GM18951 (cell line): ENCODE measurements around the gene ORM2.
"Not testable (repeated sequence)": the region's sequence is repeated elsewhere in the genome, so short reads cannot be mapped to it uniquely, and the experiment has no call there.

Experiments used
- POLR2A ChIP-seq: IDR thresholded peaks from 4 replicates; pipeline ENCODE4 v1.6.1; 2011; ENCODE audit warnings: mild to moderate bottlenecking; ENCODE audit not compliant: insufficient read length, insufficient read depth; ENCODE audit errors: extremely low read depth
- in situ Hi-C: fragments of 300-500 bp; cut with MboI; formaldehyde crosslinking; loops from one replicate; pipeline ENCODE4 v1.12.0; 2022; ENCODE audit warnings: low sequenced_read_pairs, mixed read lengths, inconsistent platforms; ENCODE audit not compliant: unreplicated experiment

The ORM2 gene

DNA sequence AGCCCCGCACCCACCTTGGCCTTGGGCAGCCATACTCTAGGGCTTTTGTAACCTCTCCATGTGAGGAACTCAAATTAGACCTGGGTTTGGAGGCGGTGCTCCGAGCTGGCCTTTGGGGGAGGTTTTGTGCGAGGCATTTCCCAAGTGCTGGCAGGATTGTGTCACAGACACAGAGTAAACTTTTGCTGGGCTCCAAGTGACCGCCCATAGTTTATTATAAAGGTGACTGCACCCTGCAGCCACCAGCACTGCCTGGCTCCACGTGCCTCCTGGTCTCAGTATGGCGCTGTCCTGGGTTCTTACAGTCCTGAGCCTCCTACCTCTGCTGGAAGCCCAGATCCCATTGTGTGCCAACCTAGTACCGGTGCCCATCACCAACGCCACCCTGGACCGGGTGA lies at the start of gene ORM2:
Gene ORM2, plus strand, starts transcription at position 245 of the 398 bp plus-strand sequence. Its CDS starts 36 bp downstream, at position 281.
- in situ Hi-C loops, result not testable (repeated sequence)

DNA sequence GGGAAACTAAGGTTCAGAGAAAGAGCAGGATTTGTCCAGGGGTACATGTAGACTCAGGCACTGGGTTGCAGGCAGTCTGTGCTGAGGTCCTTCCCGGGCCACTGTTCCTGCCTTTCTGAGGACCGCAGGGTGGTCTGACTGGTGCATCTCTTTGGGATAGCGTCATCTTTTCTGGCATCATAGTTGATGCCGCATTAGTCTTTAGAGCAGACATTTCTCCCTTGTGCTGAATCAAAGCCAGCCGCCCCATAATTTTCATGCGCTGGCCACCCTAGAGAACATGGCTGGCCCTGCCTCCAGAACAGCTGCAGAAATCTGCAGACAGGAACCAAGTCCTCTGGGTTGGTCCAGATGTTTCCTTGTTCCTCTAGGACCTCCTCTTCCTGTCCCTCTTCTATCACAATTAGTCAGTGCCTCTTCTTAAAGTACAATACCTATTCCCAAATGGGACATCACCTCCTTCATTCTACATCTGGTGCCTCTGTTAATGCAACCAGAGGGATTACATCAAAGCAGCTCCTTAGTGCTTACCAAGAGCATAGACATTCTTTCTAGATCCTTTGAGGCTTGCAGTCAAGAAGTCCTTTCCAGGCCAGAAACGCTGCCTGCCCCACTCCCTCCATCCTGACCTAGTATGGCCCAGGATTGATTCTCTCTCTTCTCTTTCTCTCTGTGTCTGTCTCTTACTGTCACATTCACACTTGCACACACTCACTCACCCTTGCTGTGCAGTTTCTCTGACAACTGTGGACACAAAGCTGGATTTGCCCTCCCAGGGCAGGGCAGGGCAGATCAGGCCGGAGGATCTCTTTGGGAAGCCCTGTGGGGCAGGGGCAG lies 48.8 kb upstream of the ORM2 start:
- in situ Hi-C loops, result loop anchor here (10.0 kb wide), 1 partner anchor 196 kb away; no protein-coding TSS in a partner anchor
- no peak for TF ChIP-seq POLR2A

DNA sequence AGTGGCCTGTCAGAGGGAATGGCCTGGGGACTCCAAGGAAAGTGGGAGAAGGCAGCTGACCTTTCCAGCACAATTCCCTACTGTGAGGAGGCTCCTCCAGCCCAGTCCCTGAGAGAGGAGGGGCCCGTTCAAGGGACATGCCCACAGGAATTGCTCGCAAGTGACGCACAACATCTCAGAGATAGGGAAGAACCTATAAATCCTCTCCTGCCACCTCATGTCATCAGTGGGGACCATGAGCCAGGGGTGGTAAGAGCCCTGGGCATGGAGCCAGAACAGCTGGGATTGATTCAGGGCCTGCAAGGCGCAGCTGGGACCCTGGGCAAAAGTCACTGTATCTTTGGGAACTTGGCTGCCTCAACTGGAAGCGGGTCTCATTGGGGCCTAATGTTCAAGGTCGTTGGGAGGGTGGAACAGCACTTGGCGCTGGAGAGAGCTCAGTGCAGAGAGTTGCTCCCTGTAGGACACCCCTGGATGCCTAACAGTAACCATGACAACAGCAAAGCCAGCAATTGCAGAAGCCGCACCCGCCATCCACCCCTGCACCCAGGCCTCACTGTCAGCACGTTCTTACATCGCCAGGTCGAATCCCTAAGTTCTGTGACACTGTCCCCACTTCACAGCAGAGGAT lies 48.1 kb upstream of the ORM2 start:
- in situ Hi-C loops, result loop anchor here (10.0 kb wide), 1 partner anchor 197 kb away; no protein-coding TSS in a partner anchor
- no peak for TF ChIP-seq POLR2A

DNA sequence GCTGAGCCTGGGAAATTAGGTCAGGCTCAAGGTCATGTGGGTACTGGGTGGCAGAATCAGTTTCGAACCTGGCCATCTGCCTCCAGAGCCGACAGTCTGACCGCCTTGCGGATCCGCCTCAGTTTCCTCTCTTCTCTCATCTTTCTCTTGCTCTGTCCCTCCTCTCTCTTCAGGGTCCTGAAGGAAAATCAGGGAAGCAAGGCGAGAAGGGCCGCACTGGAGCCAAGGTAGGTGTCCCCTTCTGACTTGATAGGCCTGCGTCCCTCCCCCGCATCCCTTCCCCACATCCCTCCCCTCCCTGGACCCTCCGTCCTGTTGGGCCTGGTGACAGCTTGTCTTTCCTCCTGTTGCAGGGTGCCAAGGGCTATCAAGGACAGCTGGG lies 47.6 kb upstream of the ORM2 start:
- in situ Hi-C loops, result loop anchor here (10.0 kb wide), 1 partner anchor 197 kb away; no protein-coding TSS in a partner anchor
- TF ChIP-seq POLR2A, result no peak

DNA sequence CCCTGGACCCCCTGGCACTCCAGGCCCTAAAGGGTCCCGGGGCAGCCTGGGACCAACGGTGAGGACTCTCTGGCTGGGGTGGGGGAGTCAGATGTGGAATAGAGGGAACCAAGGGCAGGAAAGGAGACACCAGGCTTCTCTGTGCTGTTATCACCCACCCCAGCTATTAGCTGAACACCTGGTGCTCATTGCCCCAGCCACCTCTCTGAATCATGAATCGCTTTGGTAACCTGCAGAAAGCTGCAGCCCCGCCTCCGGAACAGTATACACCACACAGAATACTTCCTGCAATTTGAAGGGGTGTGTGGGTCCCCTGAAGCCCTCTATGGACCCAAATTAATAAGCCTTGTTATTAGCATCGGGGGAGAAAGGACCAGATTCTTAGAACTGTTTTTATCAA lies 47.2 kb upstream of the ORM2 start:
- in situ Hi-C loops, result loop anchor here (10.0 kb wide), 1 partner anchor 198 kb away; no protein-coding TSS in a partner anchor

DNA sequence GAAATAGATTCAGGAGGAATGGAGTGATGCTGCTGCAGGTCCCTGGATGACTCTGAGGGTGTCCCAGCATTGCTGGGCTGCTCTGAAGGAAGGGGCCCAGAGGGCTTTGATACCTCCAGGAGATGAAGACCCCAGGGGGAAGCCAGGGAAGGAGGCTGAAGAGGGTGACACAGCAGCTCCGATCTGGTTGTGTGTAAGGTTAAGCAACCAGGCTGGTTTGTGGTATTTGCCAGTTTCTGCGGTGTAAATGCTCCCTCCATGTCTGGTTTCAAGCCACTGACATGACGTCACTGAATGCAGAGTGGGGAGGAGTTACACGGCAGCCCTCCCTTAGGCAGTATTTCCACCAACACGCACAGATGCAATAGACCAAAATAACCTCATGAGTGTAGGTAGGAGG lies 46.7 kb upstream of the ORM2 start:
- TF ChIP-seq POLR2A, result no peak
- in situ Hi-C loops, result loop anchor here (10.0 kb wide), 1 partner anchor 198 kb away; no protein-coding TSS in a partner anchor

More for the DNA sequence above, 47.2 kb upstream of the ORM2 start:
- TF ChIP-seq POLR2A, result no peak

DNA sequence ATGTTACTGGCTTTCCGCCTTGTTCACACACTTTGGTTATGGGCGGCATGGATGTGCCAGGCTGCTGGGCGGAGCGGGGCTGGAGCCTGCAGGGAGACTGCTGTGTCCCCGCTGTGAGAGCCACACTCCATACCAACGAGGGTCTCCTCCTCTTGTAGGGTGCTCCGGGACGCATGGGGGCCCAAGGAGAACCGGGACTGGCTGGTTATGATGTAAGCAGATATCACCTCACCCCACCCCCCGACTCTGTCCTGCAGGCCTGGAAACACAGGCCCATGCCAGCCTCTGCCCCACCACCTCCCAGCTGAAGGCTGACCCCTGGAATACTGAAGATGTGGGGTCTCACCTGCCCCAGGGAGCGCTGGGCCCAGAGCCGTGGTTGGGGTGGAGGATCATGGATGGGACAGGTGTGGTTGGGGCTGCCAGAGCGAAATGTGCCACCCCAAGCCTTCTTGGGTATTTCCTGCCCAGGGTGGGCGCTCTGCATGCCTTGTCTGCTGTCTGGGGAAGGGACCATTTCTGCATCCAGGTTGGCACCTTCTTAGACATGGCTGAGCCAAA lies 46.0 kb upstream of the ORM2 start:
- in situ Hi-C loops, result loop anchor here (10.0 kb wide), 1 partner anchor 199 kb away; no protein-coding TSS in a partner anchor
- TF ChIP-seq POLR2A, result no peak

DNA sequence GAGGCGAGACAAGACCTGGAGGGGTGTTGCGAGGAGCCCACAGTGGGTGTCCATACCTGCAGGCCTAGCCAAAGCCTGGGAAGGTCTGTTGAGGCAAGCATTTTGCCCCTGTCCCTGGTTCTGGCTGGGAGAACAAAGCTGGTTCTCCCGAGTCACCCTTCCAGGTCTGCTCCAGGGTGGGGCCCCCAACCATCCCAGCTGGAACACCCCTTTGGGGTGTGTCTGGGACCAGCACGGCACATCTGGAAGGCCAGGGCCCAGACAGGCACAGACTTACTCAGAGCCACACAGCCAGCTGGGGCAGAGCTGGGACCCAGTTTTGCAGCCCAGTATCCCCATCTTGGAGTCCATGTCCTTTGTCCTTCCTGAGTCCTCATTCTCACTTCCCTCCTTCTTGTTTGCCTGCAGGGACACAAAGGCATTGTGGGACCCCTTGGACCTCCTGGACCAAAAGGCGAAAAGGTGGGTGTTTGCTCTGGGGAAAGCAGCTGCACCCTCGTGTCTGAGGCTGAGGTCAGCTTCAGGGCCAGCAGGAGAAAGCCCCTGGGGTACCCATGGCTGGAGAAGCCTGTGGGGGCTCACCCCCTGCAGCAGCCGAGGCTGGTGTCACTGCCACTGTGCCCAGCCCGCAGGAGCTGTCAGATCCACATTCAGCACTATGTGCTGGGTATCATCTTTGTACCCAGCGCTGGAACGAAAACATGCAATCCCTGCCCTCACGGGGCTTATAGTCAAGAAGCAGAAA lies 45.2 kb upstream of the ORM2 start:
- no peak for TF ChIP-seq POLR2A
- in situ Hi-C loops, result loop anchor here (10.0 kb wide), 1 partner anchor 200 kb away; no protein-coding TSS in a partner anchor

DNA sequence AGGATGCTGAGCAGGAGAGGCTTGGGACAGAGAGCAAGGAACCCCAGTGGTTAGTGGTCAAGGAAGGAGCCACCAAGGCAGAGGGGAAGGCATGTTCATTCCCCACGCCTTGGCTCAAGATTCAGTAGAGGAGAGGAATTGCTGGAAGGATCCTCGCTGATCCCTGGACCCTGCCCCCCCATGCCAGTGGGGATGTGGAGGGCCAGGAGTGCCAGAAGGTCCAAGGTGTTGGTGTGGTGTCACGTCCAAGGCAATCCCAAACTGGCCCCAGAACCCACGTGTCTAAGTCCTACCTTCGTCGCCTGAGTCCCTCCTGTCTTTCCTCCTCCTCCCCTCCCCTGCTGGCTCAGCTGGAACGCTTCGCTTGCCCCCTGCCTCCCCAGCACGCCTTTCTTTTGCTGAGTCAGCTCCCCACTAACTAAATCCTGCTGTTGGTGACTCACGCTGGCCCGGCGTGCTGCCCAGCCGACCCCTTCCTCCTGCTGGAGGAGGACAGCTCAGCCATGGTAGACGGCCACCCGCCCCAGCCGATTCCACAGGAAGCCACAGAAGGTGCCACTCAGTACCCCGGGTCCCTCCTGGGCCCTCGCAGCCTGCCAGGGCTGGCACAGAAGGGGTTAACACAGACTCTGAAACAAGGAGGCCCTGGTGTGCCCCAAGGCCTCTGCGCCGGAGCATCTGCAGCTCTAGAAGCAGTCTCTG lies 44.4 kb upstream of the ORM2 start:
- TF ChIP-seq POLR2A, result no peak
- in situ Hi-C loops, result loop anchor here (10.0 kb wide), 1 partner anchor 201 kb away; no protein-coding TSS in a partner anchor

DNA sequence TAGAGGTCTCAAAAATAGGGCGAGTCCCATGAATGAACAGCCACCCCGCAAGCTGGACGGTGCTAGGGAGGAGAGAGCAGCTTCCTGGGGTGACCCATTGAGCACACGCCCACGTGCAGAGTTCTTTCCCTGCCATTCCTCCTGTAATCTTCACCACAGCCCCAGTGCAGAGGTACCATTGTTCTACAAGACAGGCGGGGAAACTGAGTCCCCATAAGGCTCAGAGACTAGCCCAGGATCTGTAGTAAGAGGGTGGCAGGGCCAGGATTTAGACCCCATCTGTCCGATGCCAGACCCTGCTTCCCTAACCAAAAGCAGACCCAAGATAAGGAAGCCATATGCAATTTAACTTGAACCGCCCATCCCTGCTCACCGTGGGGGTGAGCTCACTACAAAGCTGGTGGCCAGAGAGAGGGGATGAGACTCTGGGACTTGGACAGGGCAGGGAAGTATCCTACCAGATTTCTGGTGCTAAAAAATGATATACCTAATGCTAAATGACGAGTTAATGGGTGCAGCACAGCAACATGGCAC lies 43.5 kb upstream of the ORM2 start:
- in situ Hi-C loops, result loop anchor here (10.0 kb wide), 1 partner anchor 201 kb away; no protein-coding TSS in a partner anchor
- no peak for TF ChIP-seq POLR2A

DNA sequence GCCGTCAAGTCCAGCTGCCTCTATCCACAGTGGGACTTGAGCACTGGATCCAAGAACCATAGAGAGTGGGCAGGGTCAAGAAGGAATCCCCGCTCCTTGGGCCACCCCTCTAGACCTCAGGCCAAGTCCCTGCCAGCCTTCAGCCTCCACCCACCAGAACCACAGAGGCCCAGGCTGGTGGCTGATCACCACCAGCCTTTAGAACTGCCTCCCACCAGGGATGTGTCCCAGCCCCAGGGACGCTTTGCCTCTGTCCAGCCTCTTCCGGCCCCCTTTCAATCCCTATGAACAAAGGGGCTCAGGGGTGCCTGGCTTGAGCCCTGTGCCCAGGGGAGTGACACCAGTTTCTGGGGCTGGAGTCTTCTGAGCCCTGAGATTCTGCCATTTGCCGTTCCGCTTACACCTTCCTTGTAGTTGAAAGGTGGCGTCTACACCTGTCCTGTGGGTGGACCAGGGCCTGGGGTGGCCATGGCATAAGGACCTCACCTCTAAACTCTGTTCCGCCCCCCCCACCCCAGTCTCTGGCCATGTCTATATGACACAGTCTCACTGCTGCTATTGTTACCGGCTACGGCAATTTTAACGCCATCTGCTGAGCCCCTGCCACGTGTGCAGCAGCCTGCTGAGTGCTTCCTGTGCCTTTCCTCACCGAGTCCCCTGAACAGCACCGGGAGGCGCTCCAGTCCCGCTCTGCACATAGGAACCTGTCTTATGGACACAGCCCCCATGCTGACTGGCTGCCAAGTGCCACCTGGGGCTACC lies 42.5 kb upstream of the ORM2 start:
- in situ Hi-C loops, result loop anchor here (10.0 kb wide), 1 partner anchor 202 kb away; no protein-coding TSS in a partner anchor
- TF ChIP-seq POLR2A, result no peak

DNA sequence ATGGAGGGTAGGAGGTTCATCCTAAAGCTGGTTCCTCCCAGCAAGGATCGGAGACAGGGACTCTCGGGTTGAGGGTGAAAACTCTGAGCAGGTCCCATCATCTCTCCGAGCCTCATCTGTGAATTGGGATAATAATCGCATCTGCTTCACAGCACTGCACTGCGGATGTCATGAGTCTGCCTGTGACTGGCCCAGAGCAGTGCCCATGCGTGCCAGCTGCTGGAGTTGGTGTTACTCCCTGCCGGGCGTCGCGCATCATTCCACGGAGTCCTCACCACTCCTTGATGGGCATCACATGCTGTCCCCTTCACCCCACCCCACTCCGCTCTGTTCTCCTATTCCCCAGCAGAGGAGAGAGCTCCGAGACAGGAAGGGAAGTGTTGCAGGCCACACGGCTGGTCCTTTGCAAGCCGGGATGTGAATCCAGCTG lies 41.9 kb upstream of the ORM2 start:
- TF ChIP-seq POLR2A, result no peak
- in situ Hi-C loops, result loop anchor here (10.0 kb wide), 1 partner anchor 203 kb away; no protein-coding TSS in a partner anchor
